NCI-H2107 (cell line): ENCODE measurements around the gene CCDC7.
"Not testable (repeated sequence)": the region's sequence is repeated elsewhere in the genome, so short reads cannot be mapped to it uniquely, and the experiment has no call there.

Source experiments
- DNase-seq: peaks from one replicate; lab custom pipeline; 2025; lab: John Stamatoyannopoulos, UW

The CCDC7 gene

DNA sequence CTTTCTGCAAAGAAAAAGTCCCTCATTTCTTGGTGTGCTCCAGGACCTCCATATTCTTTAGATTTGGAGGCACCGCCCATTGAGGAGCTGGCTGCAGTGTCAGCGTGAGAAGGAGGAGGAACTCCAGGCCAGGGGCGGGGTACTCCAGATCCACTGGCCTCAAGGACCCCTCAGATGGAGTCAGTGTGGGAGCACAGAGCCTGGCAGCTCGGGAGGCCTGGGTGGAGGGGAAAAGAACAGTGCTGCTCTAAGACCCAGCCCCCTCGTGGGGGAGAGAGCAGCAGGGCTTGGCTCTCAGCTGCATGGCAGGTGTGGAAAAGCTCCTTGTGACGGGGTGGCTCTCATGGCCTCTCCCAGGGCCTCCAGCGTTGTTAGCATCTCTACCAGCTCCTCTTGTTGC lies 441.5 kb downstream of the CCDC7 start:
- no peak for DNase-seq

DNA sequence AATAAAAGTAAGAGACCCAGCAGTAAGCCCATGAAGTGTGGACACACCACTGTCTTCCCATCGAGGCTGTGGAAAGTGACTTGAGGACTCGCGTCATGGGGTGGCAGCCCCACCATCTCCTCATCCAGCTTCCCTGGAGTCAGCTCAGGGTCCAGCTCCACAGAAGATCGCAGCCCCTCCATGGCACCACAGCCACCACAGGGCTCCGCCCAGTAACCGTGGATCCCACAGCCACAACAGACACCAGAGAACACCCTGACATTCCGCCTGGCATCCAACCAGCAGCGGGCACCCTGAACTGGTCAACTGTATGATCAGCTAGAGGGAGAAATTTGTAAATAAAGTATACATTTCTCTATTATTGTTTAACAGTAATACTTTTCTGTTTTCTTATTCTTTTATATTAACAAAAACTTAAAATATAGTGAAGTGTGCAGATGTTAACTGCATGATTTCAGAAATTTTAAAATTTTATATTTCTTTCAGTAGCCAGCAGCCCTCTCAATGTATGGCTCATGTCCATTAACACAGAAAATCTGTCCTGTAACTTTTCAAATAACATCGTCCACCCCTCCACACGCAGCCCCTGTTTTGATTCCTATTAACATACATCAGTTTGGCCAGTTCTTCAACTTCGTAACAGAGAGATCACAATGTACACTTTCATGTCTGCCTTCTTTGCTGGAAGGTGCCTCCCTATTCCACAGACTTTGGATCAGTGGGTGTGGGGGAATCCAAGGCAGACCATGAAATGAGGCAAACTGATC lies 442.4 kb downstream of the CCDC7 start:
- no peak for DNase-seq

DNA sequence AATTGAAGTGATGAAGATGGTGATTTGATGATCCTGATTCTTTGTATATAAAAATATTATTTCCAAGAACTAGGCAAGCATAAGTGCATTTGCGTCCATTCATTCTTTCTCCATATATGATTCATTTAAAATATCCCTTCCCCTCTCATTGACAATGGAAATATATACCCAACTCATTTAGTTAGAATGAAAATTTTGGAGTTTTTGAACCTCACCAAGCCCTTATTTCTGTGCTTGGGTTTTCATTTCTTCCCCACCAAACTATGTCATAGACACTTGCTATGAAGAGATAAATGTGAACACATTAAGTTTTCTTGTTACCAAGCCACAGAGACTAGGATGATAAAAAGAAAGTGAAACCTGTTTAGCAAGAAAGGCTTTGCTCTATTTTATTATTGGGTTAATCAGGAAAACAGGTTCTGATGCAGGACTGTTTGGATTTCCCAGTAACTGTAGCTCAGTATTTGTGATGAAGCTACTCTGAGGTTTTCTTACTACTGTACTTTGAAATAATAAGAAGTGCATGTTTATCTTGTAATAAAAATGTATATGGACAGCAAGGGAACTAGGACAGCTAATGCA lies 443.8 kb downstream of the CCDC7 start:
- DNase-seq, result no peak

DNA sequence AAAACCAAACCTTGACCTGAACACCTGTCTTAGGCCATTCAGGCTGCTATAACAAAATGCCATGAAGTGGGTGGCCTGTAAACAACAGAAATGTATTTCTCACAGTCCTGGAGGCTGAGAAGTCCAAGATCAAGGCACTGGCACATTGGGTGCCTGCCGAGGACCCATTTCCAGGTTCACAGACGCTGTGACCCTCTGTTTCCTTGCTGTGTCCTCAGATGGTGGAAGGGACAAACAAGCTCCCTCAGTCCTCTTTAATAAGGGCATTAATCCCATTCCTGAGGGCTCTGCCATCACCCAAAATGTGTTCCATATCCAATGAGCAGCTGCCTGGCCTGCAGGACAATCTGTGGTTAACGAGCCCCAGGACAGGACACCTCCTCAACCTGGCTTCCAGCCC lies 444.5 kb downstream of the CCDC7 start:
- DNase-seq, result no peak

DNA sequence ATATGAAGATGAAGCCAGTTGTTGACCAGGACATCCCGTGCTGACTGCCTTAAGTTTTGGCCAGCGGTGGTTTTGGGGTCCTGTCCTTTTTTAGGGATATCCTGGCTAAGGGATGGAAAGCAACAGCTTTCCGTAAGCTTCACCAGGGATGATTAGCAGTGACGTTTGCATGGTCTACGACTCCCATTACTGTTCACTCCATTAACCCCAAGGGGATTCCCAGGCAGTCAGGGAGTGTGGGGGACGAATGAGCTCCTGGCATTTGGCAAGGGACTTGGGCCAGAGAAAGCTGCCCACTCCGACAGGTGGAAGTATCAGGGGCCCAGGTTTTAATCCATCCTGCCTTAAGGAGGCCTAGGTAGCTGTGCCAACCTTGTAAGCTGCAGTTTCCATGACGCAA lies 445.3 kb downstream of the CCDC7 start:
- DNase-seq, result no peak

DNA sequence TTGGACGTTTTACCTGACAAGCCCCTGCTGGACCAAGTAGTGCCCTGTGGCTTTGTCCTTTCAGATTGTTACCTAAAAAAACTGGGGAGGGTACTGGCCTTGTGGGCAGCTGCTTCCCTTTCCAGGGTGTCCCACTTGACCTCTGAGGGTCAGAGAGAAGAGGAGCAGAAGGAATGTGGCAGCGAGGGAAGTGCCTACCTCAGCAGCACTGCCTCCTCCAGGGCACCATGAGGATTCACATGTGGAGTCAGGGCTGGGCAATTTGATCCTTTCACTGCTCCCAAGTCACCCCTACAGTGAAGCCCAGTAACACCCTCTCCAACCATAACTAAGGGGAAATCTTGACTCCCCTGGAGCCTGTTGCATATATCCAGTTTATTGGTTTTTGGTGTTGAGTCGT lies 447.5 kb downstream of the CCDC7 start:
- DNase-seq, result no peak

DNA sequence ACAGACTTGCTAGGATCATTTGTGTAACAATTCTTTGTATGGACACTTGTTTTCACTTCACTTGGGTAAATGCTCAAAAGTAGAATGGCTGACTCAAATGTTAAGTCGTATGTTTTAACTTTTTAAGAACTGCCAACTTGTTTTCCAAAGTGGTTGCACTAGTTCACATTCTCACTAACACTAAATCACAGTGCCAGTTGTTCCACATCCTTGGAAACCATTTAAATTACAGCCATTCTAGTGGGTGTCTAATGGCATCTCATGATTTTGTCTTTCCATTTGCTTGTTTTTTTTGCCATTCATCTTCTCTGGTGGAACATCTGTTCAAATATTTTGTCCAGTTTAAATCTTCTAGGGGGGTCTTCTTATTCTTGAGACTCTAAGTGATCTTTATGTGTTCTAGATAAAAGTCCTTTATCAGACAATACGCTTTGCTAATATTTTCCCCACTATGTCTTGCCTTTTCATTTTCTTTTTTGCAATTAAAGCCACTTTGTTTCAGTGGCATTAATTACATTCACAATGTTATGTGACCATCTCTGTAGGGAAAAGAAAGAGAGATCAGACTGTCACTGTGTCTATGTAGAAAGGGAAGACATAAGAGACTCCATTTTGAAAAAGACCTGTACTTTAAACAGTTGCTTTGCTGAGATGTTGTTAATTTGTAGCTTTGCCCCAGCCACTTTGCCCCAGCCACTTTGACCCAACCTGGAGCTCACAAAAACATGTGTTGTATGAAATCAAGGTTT lies 448.1 kb downstream of the CCDC7 start:
- no peak for DNase-seq

DNA sequence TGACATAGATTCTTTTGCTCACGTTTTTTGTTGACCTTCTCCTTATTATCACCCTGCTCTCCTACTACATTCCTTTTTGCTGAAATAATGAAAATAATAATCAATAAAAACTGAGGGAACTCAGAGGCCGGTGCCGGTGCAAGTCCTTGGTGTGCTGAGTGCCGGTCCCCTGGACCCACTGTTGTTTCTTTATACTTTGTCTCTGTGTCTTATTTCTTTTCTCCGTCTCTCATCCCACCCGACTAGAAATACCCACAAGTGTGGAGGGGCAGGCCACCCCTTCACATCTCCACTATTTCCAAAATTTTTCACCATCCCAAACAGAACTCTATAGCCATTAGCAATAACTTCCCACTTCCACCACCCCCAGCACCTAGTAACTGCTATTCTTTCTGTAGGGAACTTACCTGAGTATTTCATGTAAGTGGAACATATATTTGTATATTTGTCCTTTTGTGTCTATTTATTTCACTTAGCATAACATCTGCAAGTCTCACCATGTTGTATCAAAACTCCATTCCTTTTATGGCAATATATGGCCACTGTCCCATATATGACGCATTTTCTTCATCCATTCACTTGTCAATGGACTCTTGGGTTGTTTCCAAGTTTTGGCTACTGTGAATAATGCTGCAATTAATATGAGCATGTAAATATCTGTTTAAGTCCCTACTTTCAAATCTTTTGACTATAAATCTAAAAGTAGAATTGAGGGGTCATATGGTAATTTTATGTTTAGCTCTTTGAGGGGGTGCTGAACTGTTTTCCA lies 449.4 kb downstream of the CCDC7 start:
- not testable (repeated sequence) for DNase-seq

DNA sequence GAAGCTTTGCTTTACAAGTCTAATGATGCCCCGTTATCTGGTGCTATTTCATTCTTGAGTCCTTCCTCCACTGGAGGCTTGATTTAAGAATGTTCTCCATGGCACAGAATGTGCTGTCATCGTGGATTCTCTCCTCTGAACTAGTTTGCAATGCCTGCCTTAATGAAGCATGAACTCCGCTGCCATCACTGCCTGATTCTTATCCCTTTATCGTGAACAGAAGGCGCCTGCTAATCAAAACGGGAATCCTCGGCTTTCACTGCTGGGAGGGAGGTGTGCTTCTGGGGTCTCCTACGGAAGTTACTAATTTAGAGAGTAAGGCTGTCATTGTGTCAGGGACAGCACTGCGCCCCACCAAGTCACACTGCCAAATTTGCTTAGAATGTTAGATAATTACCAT lies 455.9 kb downstream of the CCDC7 start:
- no peak for DNase-seq

DNA sequence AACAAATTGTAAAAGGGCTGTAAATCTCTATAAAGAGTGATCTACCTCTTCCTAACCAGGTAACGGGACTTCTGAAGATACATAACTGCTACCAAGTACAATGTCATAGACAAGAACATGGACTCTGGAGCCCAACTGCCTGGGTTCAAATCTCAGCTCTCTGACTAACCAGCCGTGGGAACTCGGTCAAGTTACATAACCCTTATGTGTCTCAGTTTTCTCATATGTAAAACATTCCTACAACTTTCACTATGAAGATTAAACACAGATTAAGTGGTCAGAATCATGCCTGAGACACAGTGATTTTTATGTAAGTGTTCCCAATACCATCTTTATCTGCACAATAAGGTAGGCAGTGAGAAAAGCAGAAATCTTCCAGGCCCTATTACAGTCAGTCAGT lies 459.5 kb downstream of the CCDC7 start:
- DNase-seq, result no peak

DNA sequence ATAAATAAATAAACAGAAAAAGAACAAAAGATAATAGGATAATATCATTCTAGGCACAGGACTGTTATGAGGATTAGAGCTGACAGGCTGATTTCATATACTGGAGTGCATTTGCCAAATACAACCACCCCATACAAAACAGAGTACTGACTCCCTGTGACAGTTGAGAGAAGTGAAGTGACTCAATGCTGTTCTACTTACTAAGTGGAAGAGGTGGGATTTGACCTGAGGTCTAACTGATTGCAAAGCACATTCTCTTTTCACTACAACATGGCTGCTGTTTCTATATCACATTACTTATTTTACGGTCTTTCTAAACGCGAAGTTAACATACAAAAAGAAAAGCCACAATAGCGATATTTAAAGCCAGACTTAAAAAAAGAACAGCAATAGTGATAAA lies 460.7 kb downstream of the CCDC7 start:
- no peak for DNase-seq

DNA sequence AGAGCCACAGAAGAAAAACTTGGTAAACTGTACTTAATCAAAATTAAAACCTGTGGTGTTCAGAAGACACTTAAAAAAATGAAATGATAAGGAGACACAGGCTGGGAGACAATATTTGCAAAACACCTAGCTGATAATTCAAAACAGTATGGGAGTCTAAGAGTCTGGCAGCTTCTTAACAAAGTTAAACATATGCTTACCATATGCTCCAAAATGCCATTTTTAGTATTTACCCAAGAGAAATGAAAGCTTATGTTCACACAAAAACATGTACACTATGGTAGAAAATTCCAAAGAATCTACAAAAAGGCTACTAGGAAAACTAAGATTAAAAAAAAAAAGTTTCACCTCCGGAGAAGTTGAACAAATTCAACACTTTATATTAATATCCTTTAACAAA lies 463.5 kb downstream of the CCDC7 start:
- no peak for DNase-seq

DNA sequence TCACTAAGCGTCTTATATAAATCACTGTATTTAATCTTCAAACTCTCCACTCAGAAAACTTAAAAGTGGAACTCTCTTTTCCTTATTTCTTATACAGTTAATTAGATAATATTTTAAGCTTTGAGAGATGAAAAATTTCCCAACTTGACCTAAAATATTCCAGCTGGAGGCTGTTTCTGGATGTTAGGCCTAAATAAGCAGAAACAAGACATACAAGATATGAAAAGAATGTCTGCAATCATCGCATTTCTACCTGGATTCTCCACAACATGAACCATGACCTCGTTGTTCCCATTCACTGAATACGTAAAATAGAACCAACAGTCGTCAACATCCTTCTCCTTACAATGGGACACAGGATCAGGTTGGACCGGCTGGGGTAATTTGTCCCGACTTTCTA lies 464.0 kb downstream of the CCDC7 start:
- DNase-seq, result not testable (repeated sequence)

DNA sequence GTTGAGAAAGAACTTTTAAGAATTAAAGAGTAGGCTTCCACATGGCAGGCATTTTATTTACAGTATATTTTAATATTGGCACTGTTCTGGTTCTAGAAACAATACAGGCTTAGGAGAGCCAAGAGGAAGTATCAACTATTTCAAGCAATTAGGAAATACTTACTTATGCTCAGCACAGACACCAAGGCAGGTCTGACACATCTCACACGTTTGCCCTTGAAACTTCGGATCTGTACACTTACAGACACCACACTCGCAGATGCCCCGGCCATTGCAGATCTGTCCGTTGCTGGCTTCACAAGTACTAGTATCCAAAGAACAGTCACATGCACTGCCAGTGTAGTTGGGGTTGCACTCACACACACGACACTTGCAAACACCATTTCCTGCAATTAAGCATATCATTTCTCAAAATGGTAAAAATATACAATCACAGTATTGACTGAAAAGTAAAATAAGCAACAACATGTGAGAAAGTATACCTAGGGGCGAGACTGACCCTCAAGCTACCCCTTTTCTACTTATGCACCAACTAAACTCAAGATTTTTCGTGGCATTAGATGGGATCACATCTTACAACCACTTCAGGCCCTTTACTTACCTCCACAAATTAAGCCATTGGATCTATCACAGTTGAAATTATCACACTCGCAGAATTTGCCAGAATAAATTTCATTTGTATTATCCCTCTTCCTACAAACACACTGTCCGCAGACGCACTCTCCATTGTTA lies 465.5 kb downstream of the CCDC7 start:
- DNase-seq, result no peak

DNA sequence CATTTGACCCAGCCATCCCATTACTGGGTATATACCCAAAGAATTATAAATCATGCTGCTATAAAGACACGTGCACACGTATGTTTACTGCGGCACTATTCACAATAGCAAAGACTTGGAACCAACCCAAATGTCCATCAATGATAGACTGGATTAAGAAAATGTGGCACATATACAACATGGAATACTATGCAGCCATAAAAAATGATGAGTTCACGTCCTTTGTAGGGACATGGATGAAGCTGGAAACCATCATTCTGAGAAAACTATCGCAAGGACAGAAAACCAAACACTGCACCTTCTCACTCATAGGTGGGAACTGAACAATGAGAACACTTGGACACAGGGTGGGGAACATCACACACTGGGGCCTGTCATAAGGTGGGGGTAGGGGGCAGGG lies 471.9 kb downstream of the CCDC7 start:
- DNase-seq, result not testable (repeated sequence)

DNA sequence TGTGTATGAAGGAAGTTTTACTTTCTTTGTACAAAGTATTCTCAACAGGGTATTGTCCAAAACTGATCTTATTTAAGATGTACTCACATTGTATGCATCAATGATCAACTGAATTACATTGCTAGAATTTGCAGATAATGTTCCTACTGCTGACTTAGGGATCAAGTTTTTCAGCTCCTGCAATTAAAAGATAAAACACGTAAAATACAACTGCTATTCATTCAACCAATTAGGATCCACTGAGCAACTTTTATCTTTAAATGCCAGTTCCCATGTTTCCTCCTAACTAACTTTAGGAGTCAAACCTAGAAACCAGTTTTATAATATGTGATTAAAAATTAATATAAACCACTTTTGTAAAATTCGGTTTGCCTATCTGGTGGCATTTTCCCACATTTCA lies 476.2 kb downstream of the CCDC7 start:
- DNase-seq, result no peak

DNA sequence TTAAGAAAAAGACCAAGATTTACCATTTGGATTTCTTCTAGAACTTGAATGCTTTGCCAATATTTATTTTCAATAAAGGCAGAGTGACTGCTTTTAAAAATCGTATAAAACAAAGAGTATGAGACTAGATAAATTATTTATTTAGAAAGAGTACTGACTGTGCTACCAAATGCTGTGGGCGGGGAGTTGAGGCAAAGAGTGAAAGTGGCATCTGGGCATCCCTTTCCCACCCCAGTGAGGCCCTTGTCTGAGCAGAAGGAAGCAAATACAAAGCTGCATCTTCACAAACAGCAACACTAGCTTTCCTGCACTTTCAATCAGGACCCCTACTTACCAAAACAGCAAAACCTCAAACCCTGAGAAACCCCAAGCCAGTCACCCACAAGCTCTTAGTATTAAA lies 477.2 kb downstream of the CCDC7 start:
- DNase-seq, result no peak

DNA sequence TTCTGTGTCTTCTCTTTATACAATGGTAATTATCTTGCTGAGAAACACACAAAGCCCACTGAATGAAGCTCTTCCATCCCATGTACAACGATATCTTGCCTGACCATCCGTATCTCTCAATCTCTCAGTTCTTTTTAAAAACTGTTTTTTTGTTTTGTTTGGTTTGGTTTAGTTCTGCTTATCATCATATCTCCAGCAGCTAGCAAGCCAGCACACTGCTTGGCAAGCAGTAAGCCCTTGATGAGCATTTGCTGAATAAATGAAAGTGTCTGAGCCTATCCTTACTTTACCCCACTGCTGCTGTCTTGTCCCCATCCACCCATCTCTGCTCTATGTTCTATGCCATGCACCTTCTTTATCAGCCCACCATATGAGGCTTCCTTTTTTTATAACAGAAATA lies 477.9 kb downstream of the CCDC7 start:
- DNase-seq, result no peak
